Ovary (tissue), 9 donors: ENCODE data around the gene UGT1A1. TPM values are rescaled to one million over a fixed set of nuclear protein-coding genes. Genes with fewer than 3 reads are reported as not detected.

ENCODE experiments used
- DNase-seq, 5 donors: peaks; one replicate each; pipeline ENCODE4 v3.0.0-alpha.2; 2019 to 2020
- H3K27ac ChIP-seq, 2 donors: fragments of 200-600 bp; one replicate each; pipeline versions ENCODE4 v1.5.1 to v1.8.0; 2019 to 2022
- H3K27me3 ChIP-seq: fragments of 200-600 bp; one replicate; pipeline ENCODE4 v1.8.0; 2022
- H3K36me3 ChIP-seq: fragments of 200-600 bp; sonication (generic); one replicate; pipeline ENCODE4 v1.5.1; 2019
- H3K4me1 ChIP-seq: one replicate; pipeline ENCODE4 v1.8.1; 2013; ENCODE audit warnings: mild to moderate bottlenecking, moderate library complexity; ENCODE audit not compliant: insufficient read depth
- H3K4me3 ChIP-seq: fragments of 200-600 bp; sonication (generic); one replicate; pipeline ENCODE4 v1.5.1; 2017
- H3K9me3 ChIP-seq, 2 donors: fragments of 200-600 bp in 1 of 2; sonication (generic) in 1 of 2; one replicate each; pipeline versions ENCODE4 v1.5.1 to v1.8.1; 2013 to 2019; ENCODE audit warnings: mild to moderate bottlenecking in 1 of 2, moderate library complexity in 1 of 2
- CTCF ChIP-seq, 3 donors: fragments of 450-650 bp in 2 of 3; fragments of 200-600 bp in 1 of 3; IDR thresholded peaks; one replicate each; pipeline versions ENCODE4 v1.5.1 to v1.8.0; 2016 to 2022; ENCODE audit warnings: antibody characterized with exemption in 3 of 3, mild to moderate bottlenecking in 1 of 3
- EP300 ChIP-seq: sonication (generic); formaldehyde crosslinking; IDR thresholded peaks from one replicate; pipeline ENCODE4 v1.6.1; 2017; ENCODE audit warnings: antibody characterized with exemption
- POLR2A ChIP-seq: fragments of 450-650 bp; IDR thresholded peaks from one replicate; pipeline ENCODE4 v1.6.1; 2017; ENCODE audit warnings: antibody characterized with exemption, mild to moderate bottlenecking, moderate library complexity
- WGBS, 3 donors: extraction: QIAGEN DNeasy Blood & Tissue Kit in 1 of 3; methylation state at CpG; one replicate each; pipeline versions ENCODE4 v1.1.5 to v1.1.7; 2013 to 2017; 5-methylcytosine and 5-hydroxymethylcytosine counted together
- intact Hi-C, 4 donors: fragments of 100-400 bp; cut with DNase I; formaldehyde crosslinking; loops; one replicate each; pipeline versions ENCODE4 v1.11.0 to v1.15.1; 2022 to 2023
- polyA plus RNA-seq, 2 donors: library from polyadenylated mRNA; stranded (reverse); fragments of 200-250 nt in 1 of 2; fragments of 350-450 nt in 1 of 2; fragmentation: Illumina TruSeq in 1 of 2; extraction: RNeasy Lipid Tissue Mini Kit (QIAGEN cat#74804) in 1 of 2; gene quantifications; one replicate each; pipeline ENCODE4 v1.2.3, GENCODE V29; 2013 to 2014
- total RNA-seq, 7 donors: library from RNA; depleted of rRNA in 2 of 7; stranded (reverse); fragments of >200 nt in 2 of 7; fragmentation: NEBNext Ultra II Directional in 3 of 7; extraction: Animal tissue kit (Norgen Biotek cat#: 25700) in 3 of 7; gene quantifications; one replicate each; pipeline versions ENCODE4 v1.1.0 to v1.2.4, GENCODE V29; 2016 to 2023
- donor health status: DM: no; HTN: no; CAD: no; lungs with moderate emphysema.
- donor health status: DM: no; HTN: no; CAD: no.
- donor health status: Bipolar disorder and iron deficiency.
- donor health status: DM: yes; HTN: yes; CAD: no.
- donor health status: DM: no; HTN: no; CAD: no.
- donor health status: DM: yes; HTN: yes; CAD: no.

Gene UGT1A1
- total and polyA plus RNA-seq, 9 donors: 0.13 to 0.15 TPM; not detected in 7

- H3K27ac ChIP-seq: no peak overlapping the region
- DNase-seq: no peak
- no peaks in the 10 kb centered on the region for H3K27me3 ChIP-seq
- WGBS, 3 donors: 62 to 66% (median 64%) methylated on average over 15 to 18 of the region's 18 CpGs
- no peaks in the 10 kb centered on the region for H3K4me1 ChIP-seq
- H3K4me3 ChIP-seq: no peak overlapping the region
- intact Hi-C loops: no loop called here
- TF ChIP-seq CTCF (IDR thresholded peaks at IDR 0.05): no peak
- no peak for TF ChIP-seq EP300
- no peak for TF ChIP-seq POLR2A
- H3K36me3 ChIP-seq: no peaks in the 10 kb centered on the region
- H3K9me3 ChIP-seq: no peaks in the 10 kb centered on the region
Measured at GRCh38 chr2:233793465-233794127, 33.5 kb downstream of the UGT1A1 start.

- intact Hi-C loops: no loop called here
- no peak overlapping the region for H3K27ac ChIP-seq
- no peaks in the 10 kb centered on the region for H3K4me1 ChIP-seq
- H3K36me3 ChIP-seq: no peaks in the 10 kb centered on the region
- 59 to 66% (median 64%) methylated on average over 17 of the region's 17 CpGs for WGBS, 3 donors
- H3K4me3 ChIP-seq: no peak overlapping the region
- no peaks in the 10 kb centered on the region for H3K27me3 ChIP-seq
- no peak for DNase-seq
- TF ChIP-seq POLR2A (no peak), EP300 (no peak), CTCF (IDR thresholded peaks at IDR 0.05) (no peak)
- no peaks in the 10 kb centered on the region for H3K9me3 ChIP-seq
Measured at GRCh38 chr2:233794128-233794658, 34.1 kb downstream of the UGT1A1 start.

- 88 to 96% (median 92%) methylated on average over 13 of the region's 13 CpGs for WGBS, 3 donors
- Histone ChIP-seq H3K27ac (no peak overlapping the region), H3K27me3 (no peaks in the 10 kb centered on the region), H3K36me3 (no peaks in the 10 kb centered on the region), H3K4me3 (no peak overlapping the region), H3K9me3 (no peaks in the 10 kb centered on the region), H3K4me1 (no peaks in the 10 kb centered on the region)
- intact Hi-C loops: no loop called here
- TF ChIP-seq POLR2A (no peak), EP300 (no peak), CTCF (IDR thresholded peaks at IDR 0.05) (no peak)
- DNase-seq: no peak
Measured at GRCh38 chr2:233795735-233796171, 35.7 kb downstream of the UGT1A1 start.

- Histone ChIP-seq H3K27ac (no peak overlapping the region), H3K4me3 (no peak overlapping the region), H3K36me3 (no peaks in the 10 kb centered on the region), H3K4me1 (no peaks in the 10 kb centered on the region), H3K27me3 (no peaks in the 10 kb centered on the region), H3K9me3 (no peaks in the 10 kb centered on the region)
- no peak for TF ChIP-seq EP300
- TF ChIP-seq POLR2A: no peak
- no peak for TF ChIP-seq CTCF (IDR thresholded peaks at IDR 0.05)
- DNase-seq: no peak
- intact Hi-C loops: no loop called here
- 75 to 91% (median 81%) methylated on average over 9 of the region's 9 CpGs for WGBS, 3 donors
Measured at GRCh38 chr2:233796254-233796653, 36.2 kb downstream of the UGT1A1 start.
